HG03039 (cell line): ENCODE results near the gene GSN.
"Not testable (repeated sequence)": the region's sequence is repeated elsewhere in the genome, so short reads cannot be mapped to it uniquely, and the experiment has no call there.

Experiments
- ATAC-seq: cut with Tn5 transposase; IDR thresholded peaks from one replicate; pipeline ENCODE4 v1.9.1; 2021; ENCODE audit warnings: mild to moderate bottlenecking, moderate library complexity; ENCODE audit not compliant: unreplicated experiment

Gene GSN

DNA sequence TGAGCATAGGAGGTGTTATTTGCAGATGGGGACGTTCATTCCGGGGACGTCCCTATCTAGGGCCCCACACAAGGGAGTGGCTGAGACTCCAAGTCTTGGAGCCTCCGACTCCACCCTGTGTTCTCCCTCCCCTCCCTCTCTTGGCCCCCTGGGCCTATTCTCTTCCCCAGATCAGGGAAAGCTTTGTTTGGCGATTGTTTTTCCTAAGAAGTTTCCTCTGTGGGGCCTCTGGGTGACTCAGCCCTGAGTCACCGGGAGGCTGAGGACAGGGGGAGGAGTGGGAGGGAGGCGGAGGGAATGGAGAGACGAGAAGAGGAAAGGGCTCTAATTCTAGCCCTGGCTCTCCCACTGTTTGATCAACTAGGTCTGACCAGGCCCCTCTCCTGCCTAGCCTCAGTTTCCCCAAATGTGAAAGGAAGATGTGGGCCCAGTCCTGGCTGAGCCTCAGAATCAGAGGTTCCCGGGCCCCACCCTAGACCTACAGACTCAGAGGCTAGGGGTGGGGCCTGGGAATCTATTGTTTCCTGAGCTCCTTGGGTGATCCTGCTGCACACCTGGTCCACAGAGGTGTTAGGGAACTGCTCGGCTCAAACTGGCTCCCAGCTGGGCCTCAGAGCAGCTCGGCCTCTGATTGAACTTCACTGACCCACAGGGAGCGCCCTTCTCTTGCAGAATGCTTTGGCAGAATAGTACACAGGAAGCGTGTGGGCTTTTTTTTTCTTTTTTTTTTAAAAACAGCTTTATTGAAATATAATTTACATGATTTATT, 19.2 kb downstream of the GSN start:
- no peak for ATAC-seq

DNA sequence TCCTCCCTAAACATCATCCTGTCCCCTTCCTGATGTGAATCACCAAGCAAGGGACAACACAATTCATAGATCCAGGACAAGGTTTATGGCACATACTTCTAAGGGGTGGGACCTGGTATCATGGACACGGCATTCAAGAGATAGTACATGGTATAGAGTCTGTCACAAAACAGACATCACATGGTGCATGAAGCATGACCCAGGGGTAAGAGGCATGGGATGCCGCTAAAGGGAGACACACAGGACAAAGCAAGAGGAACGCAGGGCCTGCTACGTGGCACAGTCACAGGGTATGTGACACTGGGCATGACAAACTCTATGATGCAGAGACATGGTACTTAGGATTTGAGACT, 20.7 kb downstream of the GSN start:
- ATAC-seq = no peak

DNA sequence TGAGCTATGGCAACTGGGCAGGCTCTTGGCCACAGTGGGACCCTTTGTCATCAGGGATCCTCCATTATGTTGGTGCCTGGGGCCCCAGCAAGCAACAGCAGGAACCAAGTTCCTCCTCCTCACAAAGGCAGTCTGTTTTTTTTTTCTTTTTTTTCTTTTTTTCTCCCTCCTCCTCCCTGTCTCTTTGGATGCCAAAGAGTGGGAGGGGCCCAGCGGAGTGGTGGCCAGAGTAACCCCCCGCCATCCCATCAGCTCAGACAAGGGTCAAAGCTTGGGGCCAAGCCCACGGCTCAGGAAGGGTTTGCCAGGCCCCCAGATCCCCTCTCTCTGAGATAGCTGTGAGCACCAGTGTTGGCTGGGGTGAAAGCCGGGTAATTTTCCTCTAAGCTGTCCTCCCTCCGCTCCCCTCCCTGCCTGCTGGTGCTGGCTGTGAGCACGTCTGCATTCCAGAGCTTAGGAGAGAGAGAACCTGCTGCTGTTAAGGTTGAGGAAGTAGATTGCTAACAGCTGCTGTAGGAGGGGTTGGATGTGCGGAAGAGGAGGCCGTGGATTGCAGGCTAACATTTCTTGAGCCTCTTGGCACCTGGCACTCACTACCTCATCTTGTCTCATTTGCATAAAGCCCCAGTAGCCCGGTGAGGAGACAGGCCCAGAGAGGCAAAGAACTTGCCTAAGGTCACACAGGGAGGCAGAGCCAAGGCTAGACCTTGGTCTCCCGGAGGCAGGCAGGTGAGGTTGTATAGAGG, 21.2 kb downstream of the GSN start:
- ATAC-seq = no peak

DNA sequence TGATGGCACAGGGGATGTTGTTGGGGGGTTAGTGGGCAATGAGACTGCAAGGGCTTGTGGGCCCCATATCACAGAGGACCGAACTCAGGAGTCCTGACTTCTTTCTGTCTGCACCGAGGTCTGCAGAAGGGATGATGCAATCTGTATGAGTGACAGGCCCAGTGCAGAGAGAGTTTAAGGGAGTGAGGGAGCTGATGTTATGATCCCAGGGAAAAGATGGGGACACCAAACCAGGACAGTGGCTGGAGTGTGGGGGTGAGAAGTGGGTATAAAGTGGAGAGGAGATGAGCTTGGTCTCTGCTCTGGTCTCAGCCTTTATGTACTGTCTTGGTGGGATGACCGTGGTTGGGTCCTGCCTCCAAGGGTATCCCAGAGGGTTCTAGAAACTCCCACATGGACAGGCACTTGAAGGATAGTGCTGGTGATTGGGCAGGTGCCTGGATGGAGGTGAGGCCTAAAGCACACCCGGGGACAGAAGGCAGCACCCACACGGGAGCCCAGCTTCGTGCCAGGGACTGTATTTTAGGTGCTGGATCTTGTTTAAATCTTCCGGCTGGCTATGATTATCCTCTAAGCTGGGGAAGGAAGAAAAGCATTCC, 21.9 kb downstream of the GSN start:
- ATAC-seq = no peak

DNA sequence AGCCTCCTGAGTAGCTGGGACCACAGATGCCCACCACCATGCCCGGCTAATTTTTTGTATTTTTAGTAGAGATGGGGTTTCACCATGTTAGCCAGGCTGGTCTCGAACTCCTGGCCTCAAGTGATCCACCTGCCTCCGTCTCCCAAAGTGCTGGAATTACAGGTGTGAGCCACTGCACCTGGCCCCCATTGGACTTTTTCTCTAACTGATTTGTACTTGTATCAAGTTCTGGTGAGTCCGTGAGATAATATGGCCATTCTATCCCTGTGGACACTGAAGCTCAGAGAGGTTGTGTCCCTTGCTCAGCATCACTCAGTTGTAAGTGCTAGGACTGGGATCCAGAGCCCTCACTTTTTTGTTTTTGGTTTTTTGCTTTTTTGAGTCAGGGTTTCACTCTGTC, 23.6 kb downstream of the GSN start:
- not testable (repeated sequence) for ATAC-seq

DNA sequence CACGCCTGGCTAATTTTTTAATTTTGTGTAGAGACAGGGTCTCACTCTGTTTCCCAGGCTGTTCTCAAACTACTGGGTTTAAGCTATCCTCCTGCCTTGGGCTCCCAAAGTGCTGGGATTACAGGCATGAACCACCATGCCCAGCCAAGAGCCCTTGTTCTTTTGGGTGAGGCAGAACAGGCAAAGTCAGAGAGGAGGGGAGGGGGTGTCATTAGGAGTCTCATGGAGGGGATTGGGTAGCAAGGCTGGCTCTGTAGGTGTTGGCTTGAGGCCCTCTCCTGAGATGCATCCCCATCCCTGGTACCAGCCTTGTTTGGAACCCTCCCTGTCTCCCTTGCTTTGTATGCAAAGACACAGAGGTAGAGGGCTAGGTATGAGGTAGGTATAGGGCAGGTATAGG, 24.1 kb downstream of the GSN start:
- ATAC-seq = no peak

DNA sequence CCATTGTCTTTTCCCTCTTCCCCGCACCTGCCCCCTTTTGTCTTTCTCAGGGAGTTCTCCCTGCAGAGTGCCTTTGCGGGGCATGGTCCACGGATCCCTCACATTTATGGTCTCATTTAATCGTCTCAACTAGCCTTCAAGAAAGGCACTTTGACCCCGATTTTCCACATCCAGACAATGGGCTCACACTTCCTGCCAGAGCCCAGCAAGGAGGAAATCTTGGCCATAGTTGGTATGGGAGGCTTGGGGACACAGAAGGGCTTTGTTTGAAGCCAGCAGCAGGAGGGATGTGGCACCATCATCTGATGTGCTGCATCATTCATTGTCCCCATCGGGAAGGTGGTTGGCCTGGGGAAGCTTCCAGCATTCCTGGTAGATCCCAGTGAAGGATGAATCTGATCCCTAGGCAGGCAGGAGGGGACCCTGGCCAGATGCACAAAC, 24.9 kb downstream of the GSN start:
- ATAC-seq = no peak

DNA sequence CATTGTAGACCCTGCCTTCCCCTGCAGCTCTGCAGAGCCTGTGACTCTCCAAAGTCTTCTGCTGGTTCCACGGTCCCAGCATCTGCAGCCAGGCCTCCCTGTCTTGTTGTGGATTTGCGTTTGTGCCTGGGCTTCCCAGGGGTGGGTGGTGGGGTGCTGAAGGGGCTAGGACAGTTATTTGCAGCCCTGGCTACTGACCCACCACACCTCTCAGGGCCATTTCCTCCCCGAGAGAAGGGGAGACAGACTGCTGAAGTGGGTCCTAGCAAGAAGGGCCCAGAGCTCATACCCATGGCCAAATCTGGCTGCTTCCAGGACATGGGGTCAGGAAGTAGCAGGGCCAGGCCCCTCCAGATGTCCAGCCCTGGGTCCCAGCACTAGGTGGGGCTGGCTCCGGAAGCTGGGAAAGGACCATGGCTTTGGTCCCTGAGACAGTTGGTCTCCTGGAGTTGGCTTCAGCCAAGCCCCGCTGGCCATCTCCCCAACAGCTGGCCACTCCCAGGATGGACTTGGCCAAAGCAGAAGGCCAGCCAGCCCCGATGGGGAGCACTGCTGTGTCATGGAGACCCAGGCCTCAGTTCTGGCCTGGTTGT, 26.3 kb downstream of the GSN start:
- no peak for ATAC-seq

DNA sequence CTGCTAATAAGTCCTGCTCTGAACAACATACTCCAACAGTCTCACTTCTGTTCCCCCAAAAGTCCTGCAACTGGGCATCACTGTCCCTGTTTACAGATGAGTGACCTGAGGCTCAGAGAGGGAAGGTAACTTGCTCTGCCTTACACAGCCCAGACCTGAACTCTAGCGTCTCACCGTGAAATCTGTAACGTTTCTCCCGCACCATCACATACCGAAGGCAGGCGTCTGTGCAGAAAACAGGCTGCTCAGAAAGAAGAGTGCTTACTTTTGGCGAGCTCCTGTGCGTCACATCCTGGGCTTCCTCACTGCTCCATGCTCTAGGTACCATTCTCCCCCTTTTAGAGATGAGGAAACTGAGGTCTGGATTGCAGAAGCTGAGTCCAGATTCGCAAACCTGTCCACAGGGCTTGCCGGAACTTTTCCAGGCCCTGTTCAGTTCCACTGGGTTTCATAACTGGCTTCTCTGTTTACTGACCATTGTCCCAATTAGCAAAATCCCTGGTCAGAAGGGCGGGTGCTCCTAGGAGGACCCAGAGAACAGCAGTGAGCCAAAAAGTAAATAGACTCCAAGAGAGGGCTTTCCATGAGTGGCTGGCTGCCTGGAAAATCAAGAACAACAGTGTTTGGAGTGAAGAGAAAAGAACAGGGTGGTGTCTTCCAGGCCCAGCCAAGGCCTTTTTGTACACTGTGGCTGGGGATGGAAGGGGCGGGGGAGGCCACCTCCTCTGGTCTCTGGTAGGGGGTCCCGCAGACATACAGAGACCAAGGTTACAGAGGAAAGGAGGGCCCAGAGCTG, 27.1 kb downstream of the GSN start:
- ATAC-seq = no peak

DNA sequence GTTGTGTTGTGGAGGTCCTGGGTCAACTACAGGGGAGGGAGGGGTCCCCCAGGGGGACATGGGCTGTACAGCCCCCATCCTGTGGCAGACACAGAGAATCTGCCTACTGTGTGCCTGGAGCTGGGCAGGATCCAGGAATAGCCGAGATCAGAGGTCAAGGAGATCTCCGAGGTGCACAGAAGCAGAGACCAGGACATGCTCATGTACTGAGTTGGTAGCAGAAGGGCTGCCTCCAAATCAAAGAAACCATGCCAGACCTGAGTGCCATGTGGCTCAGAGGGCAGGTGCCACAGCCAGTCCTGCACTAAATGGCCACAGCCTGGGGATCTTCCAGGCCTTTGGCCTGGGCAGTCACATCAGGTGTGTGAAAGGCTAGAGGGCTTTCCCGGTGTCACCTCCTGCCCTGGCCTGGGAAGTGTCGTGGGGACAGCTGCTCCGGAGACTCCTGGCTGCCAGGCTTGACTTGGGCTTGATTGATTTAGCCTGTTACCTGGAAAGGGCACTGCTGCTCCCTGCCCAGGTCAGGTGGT, 27.8 kb downstream of the GSN start:
- ATAC-seq = no peak

DNA sequence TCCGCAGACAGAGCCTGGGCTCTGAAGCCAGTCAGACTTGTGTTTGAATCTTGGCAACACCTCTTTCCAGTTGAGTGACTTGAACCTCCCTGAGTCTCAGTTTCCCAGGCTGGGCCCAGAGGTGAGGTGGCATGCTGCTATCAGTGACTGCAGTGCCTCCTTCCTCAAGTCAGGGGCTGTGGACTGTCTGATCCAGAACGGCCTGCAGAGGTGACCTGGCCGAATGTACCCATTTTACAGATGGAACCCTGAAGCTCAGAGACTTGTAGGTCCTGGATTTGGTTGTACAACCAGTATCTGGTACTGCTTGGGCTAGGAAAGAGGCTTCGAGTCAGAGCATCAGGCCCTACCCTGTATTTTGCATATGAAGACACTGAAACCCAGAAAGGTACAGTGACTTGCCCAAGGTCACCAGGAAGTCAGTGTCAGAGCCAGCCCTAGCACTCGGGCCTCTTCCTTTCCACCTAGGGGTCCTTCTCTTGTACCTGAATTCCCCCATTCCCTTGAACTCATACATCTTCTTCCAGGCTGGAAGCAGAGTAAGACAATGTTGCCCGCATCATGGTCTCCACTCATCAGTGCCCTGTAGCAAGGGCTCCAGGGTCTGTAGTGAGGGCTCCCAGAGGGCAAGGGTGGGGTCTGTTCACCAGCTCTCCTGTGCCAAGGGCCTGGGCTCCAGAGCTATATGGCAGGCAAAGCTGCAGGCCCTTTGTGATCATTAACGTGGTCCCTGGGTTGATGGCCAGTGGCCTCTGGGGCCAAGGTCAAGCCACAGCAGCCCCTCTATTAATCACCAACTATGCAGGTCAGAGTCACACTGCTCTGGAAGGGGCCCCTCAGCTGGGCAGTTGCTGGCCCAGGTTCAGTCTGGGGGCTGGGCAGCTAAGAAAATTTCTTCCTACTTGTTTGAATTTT, 28.5 kb downstream of the GSN start:
- ATAC-seq = no peak

DNA sequence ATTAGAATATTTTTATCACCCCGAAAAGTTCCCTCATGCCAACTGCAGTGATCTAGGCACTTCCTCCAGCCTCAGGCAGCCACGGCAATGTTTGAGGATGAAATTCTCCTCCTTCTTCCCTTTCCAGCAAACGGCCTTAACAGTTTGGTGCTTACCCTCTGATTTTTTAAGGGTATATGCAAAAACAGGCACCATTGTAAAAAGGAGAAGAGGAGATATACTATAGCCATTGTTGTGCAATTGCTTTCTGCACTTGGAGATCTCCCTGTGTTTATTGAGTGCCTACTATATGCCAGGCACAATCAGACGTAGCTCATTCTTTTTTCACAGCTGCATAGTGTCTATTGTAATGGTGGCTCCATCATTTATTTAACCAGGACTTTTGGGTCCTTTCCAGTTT, 29.4 kb downstream of the GSN start:
- ATAC-seq = no peak

DNA sequence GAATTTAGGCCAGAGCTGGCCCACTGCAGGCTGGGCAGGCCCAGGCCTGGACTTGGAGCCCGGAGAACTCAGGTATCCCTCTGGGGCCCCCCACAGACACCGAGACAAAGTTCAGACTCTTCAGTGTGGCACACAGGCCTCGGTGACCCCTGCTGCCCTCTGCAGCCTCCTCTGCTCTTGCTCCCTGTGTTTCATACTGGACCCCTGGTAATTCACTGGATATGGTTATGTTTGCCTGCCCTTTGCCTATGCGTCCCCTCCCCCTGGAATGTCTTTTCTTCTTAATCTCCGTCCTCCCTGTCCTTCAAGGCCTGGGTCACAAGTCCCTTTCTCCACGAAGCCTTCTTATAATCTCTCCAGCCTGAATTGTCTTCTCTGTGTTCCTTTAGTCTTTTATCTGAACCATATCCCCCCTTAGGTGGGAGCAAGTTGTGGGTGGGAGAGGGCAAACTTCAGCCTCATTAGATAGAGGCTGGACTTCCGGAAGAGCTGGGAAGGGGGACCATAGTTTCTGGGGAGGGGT, 30.1 kb downstream of the GSN start:
- no peak for ATAC-seq

DNA sequence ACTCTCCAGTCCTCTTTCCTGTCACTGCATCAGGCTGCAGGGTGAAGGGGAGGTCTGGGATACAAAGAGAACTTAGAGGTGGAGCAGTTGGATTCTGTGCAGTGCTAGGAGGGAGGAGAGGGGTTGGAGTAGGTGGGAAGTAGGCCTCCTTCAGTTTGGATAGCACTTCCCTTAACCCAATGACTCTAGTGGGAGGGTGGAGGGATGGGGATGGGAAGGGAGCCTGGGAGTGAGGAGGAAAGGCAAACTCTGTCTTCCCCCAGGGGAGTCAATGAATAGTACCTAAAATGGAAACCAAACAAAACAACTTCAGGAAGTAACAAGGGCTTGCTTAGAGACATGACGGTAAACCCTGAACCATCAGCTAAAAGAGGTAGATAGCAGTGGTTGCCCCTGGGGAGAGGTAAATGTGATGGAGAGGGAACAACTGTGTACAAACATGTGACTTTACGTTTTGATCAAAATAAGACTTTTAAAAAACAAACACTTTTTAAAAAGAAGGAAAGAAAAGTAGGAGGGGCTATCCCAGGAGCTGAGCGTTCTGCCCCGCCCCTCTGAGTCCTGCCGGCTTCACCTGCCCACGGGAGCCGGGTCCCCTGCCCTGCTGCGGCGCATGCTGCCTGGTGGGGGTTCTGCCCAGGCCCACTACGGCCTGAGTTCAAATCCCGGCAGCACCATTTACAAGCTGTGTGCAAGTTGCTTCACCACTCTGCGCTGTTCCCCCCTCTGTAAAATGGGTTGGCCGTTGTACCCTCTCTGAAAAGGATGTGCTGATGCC, 30.9 kb downstream of the GSN start:
- ATAC-seq = no peak

DNA sequence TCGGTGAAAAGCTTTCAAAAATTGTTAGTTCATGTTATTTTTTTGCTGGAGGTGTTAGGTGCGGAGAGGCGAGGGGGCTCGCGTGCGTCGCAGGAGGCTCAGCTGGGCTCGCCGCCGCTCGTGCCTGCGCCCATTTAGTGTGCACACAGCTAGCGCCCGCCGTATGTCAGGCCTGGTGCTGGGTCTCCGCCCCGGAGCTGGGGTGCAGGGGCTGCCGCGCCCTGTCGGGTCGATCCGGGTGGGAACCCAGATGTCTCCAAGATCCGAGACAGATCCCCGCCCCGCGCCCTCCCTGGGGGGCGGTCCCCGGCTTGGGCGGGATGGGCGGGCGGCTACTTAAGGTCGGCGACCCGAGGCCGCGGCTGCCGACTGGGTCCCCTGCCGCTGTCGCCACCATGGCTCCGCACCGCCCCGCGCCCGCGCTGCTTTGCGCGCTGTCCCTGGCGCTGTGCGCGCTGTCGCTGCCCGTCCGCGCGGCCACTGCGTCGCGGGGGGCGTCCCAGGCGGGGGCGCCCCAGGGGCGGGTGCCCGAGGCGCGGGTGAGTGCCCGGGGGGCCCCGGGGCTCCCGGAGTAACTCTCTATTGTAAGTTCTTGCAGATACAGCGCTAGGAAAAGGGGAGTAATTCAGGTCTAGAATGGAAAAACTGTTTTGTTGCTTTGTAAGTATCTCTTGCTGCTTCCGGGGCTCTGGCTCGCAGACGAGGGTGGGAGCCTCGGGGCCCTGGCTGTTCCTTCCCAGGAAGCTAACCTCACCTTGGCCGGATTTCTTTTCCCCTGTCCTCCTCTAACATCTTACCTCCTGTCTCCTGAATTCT, 31.7 kb downstream of the GSN start:
- no peak for ATAC-seq

DNA sequence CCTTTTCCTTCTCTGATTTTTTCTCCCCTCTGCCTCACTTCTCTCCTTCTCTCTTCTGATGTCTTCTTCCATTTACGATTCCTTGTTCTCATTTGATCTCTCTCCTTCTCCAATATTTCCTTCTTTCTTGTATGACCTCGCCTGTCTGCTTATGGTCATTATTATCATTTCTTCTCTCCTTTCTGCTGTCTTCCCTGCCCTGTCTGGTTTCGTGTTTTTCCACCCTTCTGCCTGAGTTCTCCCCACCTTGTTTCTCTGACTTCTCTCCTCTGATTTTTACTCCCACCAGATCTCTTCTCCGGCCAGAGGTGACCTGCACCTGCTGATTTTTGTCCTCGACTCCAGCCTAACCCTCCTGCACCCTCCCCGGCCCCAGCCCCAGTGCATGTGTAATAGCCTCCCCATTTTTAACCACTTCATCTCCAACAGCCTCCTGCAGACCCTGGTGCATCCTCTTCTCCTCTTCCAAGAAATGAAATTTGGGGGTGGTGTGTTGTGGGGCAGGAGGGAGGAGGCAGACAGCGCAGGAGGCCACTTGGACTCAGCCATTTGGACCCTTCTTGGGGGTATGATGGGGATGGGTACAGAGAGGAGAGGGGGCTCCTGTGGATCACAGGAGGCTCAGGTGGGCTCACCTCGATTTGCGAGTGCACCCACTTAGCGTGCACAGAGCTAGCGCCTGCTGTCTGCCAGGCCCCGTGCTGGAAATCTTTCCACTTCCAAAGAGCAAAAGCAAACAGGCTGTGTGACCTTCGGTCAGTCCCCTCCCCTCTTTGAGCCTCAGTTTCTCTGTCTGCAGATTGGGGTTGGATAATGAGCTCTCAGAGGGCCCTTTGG, 32.5 kb downstream of the GSN start:
- ATAC-seq = no peak

DNA sequence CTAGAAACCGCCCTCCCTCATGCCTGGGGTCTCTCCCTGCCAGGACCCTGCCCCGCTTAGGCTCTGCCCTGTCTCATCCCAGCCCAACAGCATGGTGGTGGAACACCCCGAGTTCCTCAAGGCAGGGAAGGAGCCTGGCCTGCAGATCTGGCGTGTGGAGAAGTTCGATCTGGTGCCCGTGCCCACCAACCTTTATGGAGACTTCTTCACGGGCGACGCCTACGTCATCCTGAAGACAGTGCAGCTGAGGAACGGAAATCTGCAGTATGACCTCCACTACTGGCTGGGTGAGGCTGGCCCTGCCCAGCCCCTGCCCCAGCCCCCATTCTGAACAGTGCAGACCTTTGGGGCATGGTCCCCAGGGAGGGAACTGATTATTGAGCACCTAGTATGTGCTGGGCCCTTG, 33.9 kb downstream of the GSN start:
- ATAC-seq = no peak
